B cell (primary cell): ENCODE measurements around the gene SLC38A1.

Source experiments
- CTCF ChIP-seq: fragments of 200-600 bp; IDR thresholded peaks from one replicate; pipeline ENCODE4 v1.8.0; 2022; ENCODE audit warnings: antibody characterized with exemption, mild to moderate bottlenecking
- EZH2 ChIP-seq: IDR thresholded peaks from 2 replicates; pipeline ENCODE4 v1.6.1; 2012; ENCODE audit warnings: borderline replicate concordance, low read depth, mild to moderate bottlenecking, moderate library complexity, low read length; ENCODE audit not compliant: insufficient read depth, poor library complexity, severe bottlenecking

DNA sequence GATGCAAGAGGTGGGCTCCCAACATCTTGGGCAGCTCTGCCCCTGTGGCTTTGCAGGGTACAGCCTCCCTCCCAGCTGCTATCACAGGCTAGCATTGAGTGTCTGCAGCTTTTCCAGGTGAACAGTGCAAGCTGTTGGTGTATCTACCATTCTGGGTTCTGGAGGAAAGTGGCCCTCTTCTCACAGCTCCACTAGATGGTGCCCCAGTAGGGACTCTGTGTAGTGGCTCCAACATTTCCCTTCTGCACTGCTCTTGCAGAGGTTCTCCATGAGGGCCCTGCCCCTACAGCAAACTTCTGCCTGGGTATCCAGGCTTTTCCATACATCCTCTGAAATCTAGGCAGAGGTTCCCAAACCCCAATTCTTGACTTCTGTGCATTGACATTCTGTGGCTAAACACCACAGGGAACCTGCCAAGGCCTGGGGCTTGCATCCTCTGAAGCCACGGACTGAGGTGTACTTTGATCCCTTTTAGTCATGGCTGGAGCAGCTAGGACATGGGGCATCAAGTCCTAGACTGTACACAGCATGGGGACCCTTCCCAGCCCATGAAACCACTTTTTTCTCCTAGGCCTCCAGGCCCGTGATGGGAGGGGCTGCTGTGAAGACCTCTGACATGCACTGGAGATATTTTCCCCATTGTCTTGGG is 24.0 kb upstream of the SLC38A1 start:
- TF ChIP-seq CTCF (no peak), EZH2 (no peak)
